HG02885 (cell line): ENCODE measurements around the gene VAV1.

ENCODE experiments used
- ATAC-seq: cut with Tn5 transposase; IDR thresholded peaks from one replicate; pipeline ENCODE4 v1.9.1; 2021; ENCODE audit warnings: mild to moderate bottlenecking; ENCODE audit not compliant: unreplicated experiment, poor library complexity

The VAV1 gene

GRCh38 chr19:6876748-6877147 is 104.2 kb downstream of the VAV1 start:
- ATAC-seq: no peak

- ATAC-seq: no peak
These were observed 105.3 kb downstream of the VAV1 start for GRCh38 chr19:6877766-6878165.

- no peak for ATAC-seq
These were observed 113.9 kb downstream of the VAV1 start for GRCh38 chr19:6886277-6886897.

GRCh38 chr19:6887316-6887715 is 114.8 kb downstream of the VAV1 start, which contains the start of gene ADGRE1:
TSS of gene ADGRE1 (plus strand) at chr19:6887579. CDS start at chr19:6887609, 30 bp downstream.
- no peak for ATAC-seq

GRCh38 chr19:6888967-6889366 is 116.5 kb downstream of the VAV1 start:
- ATAC-seq: no peak

- ATAC-seq: no peak
These were observed 117.9 kb downstream of the VAV1 start for GRCh38 chr19:6890401-6890913.

- ATAC-seq: no peak
These were observed 118.4 kb downstream of the VAV1 start for GRCh38 chr19:6890938-6891337.

- ATAC-seq: no peak
These were observed 119.4 kb downstream of the VAV1 start for GRCh38 chr19:6891761-6892385.

- ATAC-seq: no peak
These were observed 121.8 kb downstream of the VAV1 start for GRCh38 chr19:6894313-6894712.

GRCh38 chr19:6903446-6903845 is 130.9 kb downstream of the VAV1 start:
- ATAC-seq: no peak

GRCh38 chr19:6906559-6907060 is 134.1 kb downstream of the VAV1 start:
- no peak for ATAC-seq
